Measurements from ENCODE around the gene WDR86. TPM values are rescaled to one million over a fixed set of nuclear protein-coding genes. Genes with fewer than 3 reads are reported as not detected.

Gene WDR86
- total RNA-seq, 1 donor from 2014 or later: 83.0 TPM

DNA sequence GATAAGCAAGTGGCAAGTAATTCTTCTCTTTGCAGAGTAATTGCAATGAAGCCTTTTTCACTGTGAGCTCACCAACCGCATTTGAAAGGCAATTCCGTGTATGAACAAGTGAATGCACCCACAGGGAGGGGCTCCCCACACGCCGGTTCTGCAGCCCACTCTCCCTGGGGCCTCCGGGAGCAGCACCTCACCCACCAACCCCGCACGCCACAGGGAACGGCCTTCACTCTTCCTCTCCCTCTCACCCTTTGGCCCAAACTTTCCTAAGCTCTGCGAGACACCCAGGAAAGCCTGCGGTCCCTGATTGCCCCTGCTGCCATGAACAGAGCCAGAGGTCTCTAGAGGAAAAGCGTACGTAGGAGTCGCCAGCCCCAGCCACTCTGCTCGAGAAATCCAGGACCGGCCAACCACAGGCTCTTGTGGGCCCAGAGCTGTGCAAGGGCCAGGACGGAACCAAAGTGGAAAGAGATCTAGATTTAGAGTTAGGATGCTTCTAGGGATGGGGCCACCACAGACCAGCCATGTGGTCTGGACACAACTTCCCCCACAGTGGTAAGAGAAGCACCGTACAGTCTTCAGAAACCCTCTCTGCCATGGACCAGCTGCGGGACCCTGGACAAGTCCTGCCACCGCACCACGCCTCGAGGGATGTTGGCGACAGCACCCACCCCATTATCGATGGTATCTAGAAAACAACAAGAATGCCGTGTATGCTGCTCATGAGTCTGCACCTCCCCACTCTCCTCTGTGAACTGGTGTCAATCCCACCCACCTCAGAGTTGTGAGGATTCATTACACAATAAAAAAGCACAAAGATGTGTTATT lies 3.6 kb downstream of the WDR86 start:
- Mint-ChIP-seq H3K4me3 (peak overlapping the region; percentile 36), H3K27me3 (peaks cover 13% of the 10 kb centered on the region), H3K27ac (no peak overlapping the region), H3K36me3 (no peaks in the 10 kb centered on the region), H3K4me1 (ENCODE audit: unreplicated experiment) (peaks cover 50% of the 10 kb centered on the region), H3K9me3 (no peaks in the 10 kb centered on the region)
- DNase-seq (ENCODE audit: extremely low spot score, unreplicated experiment): no peak
- TF ChIP-seq, protein P1, sequence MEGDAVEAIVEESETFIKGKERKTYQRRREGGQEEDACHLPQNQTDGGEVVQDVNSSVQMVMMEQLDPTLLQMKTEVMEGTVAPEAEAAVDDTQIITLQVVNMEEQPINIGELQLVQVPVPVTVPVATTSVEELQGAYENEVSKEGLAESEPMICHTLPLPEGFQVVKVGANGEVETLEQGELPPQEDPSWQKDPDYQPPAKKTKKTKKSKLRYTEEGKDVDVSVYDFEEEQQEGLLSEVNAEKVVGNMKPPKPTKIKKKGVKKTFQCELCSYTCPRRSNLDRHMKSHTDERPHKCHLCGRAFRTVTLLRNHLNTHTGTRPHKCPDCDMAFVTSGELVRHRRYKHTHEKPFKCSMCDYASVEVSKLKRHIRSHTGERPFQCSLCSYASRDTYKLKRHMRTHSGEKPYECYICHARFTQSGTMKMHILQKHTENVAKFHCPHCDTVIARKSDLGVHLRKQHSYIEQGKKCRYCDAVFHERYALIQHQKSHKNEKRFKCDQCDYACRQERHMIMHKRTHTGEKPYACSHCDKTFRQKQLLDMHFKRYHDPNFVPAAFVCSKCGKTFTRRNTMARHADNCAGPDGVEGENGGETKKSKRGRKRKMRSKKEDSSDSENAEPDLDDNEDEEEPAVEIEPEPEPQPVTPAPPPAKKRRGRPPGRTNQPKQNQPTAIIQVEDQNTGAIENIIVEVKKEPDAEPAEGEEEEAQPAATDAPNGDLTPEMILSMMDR (conservative IDR thresholded peaks at IDR 0.05): no peak

DNA sequence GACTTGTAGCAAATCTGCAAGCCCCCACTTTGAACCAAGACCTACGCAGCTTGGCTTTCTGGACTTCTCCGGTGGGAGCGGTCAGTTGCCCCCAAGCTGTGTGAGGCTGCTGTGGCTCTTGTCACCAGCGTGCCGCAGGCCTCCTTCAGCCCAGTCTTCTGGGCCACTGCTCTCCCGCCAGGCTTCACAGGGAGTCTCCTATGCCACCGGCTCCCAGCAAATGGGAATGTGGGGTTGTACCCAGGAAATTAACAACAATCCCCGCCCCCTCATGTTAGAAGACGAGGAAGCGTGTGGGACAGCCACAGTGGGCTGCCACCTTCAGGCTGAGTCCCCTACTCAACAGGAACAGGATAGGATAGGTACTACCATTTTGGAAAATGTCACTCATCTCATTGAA lies 4.2 kb downstream of the WDR86 start:
- TF ChIP-seq, protein P1 (conservative IDR thresholded peaks at IDR 0.05): no peak
- DNase-seq (ENCODE audit: extremely low spot score, unreplicated experiment): no peak
- H3K4me1 Mint-ChIP-seq (ENCODE audit: unreplicated experiment): peaks cover 50% of the 10 kb centered on the region
- no peaks in the 10 kb centered on the region for H3K9me3 Mint-ChIP-seq
- peaks cover 6% of the 10 kb centered on the region for H3K27me3 Mint-ChIP-seq
- H3K4me3 Mint-ChIP-seq: no peak overlapping the region
- no peaks in the 10 kb centered on the region for H3K36me3 Mint-ChIP-seq
- H3K27ac Mint-ChIP-seq: no peak overlapping the region

DNA sequence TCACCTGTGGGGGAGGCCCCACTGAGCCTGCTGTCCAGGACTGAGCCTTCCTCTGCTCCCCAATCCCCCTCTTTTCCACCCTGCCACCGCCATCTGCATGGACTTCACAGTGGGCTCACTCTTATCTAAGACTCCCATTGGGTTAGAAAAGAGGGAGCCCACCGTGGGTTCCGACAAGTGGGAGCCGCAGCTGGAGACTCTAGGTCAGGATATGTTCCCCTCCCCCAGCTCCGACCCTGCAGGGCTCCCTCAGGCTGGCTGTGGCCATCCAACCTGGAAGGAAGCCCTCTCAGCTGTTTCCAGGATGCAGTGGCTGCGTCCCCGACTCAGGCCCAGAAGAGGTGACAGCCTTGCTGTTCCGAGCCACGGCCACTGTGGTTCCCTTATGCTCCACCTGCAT lies 4.8 kb downstream of the WDR86 start:
- Mint-ChIP-seq H3K4me1 (ENCODE audit: unreplicated experiment) (peaks cover 51% of the 10 kb centered on the region), H3K27me3 (peaks cover 5% of the 10 kb centered on the region), H3K4me3 (no peak overlapping the region), H3K36me3 (no peaks in the 10 kb centered on the region), H3K9me3 (no peaks in the 10 kb centered on the region), H3K27ac (no peak overlapping the region)
- TF ChIP-seq, protein P1 (conservative IDR thresholded peaks at IDR 0.05): no peak
- no peak for DNase-seq (ENCODE audit: extremely low spot score, unreplicated experiment)

DNA sequence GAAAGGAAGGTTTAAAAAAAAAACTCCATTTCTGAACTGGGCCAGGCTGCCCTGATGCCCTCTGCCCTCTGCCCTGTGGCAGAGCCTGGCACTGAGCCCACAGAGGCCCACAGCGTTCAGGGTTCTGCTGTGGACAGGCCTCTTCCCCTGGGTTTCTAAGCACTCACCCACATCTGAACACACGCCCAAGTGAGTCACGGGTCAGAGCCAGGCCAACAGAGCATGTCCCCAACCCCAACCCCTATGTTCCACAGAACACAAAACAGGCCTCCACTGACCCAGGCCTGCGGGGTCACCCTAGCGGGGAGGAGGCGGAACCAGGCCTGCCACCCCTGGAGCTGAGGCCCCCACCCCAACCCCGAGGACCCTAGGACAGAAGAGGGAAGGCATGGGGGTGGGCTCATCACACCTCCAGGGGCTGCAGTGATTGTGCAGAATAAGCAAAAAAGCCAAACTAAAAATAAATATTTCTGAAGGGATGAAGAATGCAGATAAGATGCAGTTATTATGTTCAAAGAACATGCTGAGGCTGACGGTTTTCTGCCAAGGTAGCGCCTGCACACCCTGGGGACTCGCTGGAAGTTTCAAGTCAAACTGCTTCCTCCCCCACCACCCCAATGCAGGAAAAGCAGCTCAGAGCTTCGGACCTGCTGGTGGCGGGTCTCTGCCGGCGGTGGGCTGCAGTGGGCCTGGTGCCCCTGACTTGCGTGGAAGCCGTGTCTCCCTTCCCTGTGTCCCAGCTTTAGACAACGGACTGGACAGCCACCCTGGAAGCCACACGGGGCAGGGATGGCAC lies 5.4 kb downstream of the WDR86 start:
- peaks cover 5% of the 10 kb centered on the region for H3K27me3 Mint-ChIP-seq
- H3K4me1 Mint-ChIP-seq (ENCODE audit: unreplicated experiment): peaks cover 51% of the 10 kb centered on the region
- DNase-seq (ENCODE audit: extremely low spot score, unreplicated experiment): no peak
- no peaks in the 10 kb centered on the region for H3K36me3 Mint-ChIP-seq
- H3K9me3 Mint-ChIP-seq: no peaks in the 10 kb centered on the region
- H3K4me3 Mint-ChIP-seq: no peak overlapping the region
- TF ChIP-seq, protein P1 (conservative IDR thresholded peaks at IDR 0.05): no peak
- H3K27ac Mint-ChIP-seq: no peak overlapping the region

DNA sequence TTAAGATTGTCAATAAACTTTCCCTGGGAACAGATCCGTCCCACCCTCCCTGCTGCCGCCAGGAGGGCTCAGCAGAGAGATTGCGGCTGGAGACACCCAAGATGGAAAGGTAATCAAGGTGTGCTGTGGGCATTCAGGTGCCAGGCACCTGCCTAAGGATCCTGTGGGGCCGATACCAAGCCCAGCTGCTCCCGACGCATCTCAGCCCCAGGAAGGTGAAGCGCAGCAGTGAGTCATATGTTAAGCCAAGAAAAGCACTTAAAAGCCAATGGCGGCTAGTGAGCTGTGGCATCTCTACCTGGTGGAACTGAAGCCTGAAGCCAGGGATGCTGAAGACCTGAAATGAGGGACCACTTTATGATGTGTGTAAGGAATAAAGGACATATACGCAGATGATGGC lies 6.1 kb downstream of the WDR86 start:
- H3K4me3 Mint-ChIP-seq: no peak overlapping the region
- peaks cover 49% of the 10 kb centered on the region for H3K4me1 Mint-ChIP-seq (ENCODE audit: unreplicated experiment)
- H3K9me3 Mint-ChIP-seq: no peaks in the 10 kb centered on the region

More for the DNA sequence above, 6.1 kb downstream of the WDR86 start:
- DNase-seq (ENCODE audit: extremely low spot score, unreplicated experiment): no peak
- peaks cover 2% of the 10 kb centered on the region for H3K27me3 Mint-ChIP-seq
- H3K27ac Mint-ChIP-seq: no peak overlapping the region
- TF ChIP-seq, protein P1 (conservative IDR thresholded peaks at IDR 0.05): no peak
- peaks cover under 1% of the 10 kb centered on the region for H3K36me3 Mint-ChIP-seq

All from type B pancreatic cell (in vitro differentiated cells).